Measurements from ENCODE around the gene OR2Y1. TPM values are rescaled to one million over a fixed set of nuclear protein-coding genes. Genes with fewer than 3 reads are reported as not detected.

Gene OR2Y1
- total RNA-seq, 6 experiments from 2014 or later = not detected

- WGBS (ENCODE audit: insufficient coverage, low coverage, low lambda C conversion rate, missing lambda C conversion rate) = 60% methylated on average over 2 of the region's 2 CpGs
- ATAC-seq = no peak
Observed at GRCh38 chr5:180719781-180720180, 20.1 kb downstream of the OR2Y1 start.

GRCh38 chr5:180718810-180719453, 20.9 kb downstream of the OR2Y1 start:
- 33% methylated on average over 6 of the region's 6 CpGs for WGBS (ENCODE audit: insufficient coverage, low coverage, low lambda C conversion rate, missing lambda C conversion rate)
- no peak overlapping the region for H3K27ac ChIP-seq
- H3K4me1 ChIP-seq = no peaks in the 10 kb centered on the region
- H3K9me3 ChIP-seq = no peaks in the 10 kb centered on the region
- no peak for DNase-seq
- intact Hi-C loops (cut with DNase I) = no loop called here
- peak in 2 of 4 donors; percentile 28 to 53 for ATAC-seq
- no peaks in the 10 kb centered on the region for H3K36me3 ChIP-seq
- TF ChIP-seq CTCF (IDR thresholded peaks at IDR 0.05) (peak; percentile 44 to 68 (median 61)), POLR2A (IDR thresholded peaks at IDR 0.05) (no peak)
- H3K27me3 ChIP-seq = no peaks in the 10 kb centered on the region
- no peak overlapping the region for H3K4me3 ChIP-seq

More at GRCh38 chr5:180719781-180720180, 20.1 kb downstream of the OR2Y1 start:
- no peak for TF ChIP-seq CTCF (IDR thresholded peaks at IDR 0.05)
- no peak for TF ChIP-seq POLR2A (IDR thresholded peaks at IDR 0.05)
- no peaks in the 10 kb centered on the region for H3K9me3 ChIP-seq
- H3K27ac ChIP-seq = no peak overlapping the region
- DNase-seq = no peak
- intact Hi-C loops (cut with DNase I) = no loop called here
- no peaks in the 10 kb centered on the region for H3K36me3 ChIP-seq
- H3K27me3 ChIP-seq = no peaks in the 10 kb centered on the region
- no peak overlapping the region for H3K4me3 ChIP-seq
- no peaks in the 10 kb centered on the region for H3K4me1 ChIP-seq

- Histone ChIP-seq H3K9me3 (no peaks in the 10 kb centered on the region), H3K27ac (no peak overlapping the region), H3K4me1 (no peaks in the 10 kb centered on the region), H3K36me3 (no peaks in the 10 kb centered on the region), H3K4me3 (no peak overlapping the region), H3K27me3 (no peaks in the 10 kb centered on the region)
- intact Hi-C loops (cut with DNase I) = no loop called here
- WGBS (ENCODE audit: insufficient coverage, low coverage, low lambda C conversion rate, missing lambda C conversion rate) = 33% methylated on average over 1 of the region's 1 CpG
- ATAC-seq = no peak
- DNase-seq = no peak
- no peak for TF ChIP-seq CTCF (IDR thresholded peaks at IDR 0.05)
- TF ChIP-seq POLR2A (IDR thresholded peaks at IDR 0.05) = no peak
Observed at GRCh38 chr5:180717989-180718388, 21.9 kb downstream of the OR2Y1 start.

- DNase-seq = no peak
- H3K4me1 ChIP-seq = no peaks in the 10 kb centered on the region
- no peak overlapping the region for H3K27ac ChIP-seq
- H3K4me3 ChIP-seq = no peak overlapping the region
- ATAC-seq = peak in 1 of 4 donors; percentile 63
- H3K9me3 ChIP-seq = no peaks in the 10 kb centered on the region
- no peak for TF ChIP-seq POLR2A (IDR thresholded peaks at IDR 0.05)
- TF ChIP-seq CTCF (IDR thresholded peaks at IDR 0.05) = no peak
- H3K36me3 ChIP-seq = no peaks in the 10 kb centered on the region
- WGBS (ENCODE audit: insufficient coverage, low coverage, low lambda C conversion rate, missing lambda C conversion rate) = 17% methylated on average over 2 of the region's 2 CpGs
- no peaks in the 10 kb centered on the region for H3K27me3 ChIP-seq
- intact Hi-C loops (cut with DNase I) = no loop called here
Observed at GRCh38 chr5:180704362-180704761, 35.5 kb downstream of the OR2Y1 start.
